ENCODE data around the gene SPDYE4. TPM values are rescaled to one million over a fixed set of nuclear protein-coding genes. Genes with fewer than 3 reads are reported as not detected.
A peak's percentile ranks its signal among the peaks of the same experiment; 100 is the strongest.

SPDYE4 gene
- total and polyA plus RNA-seq, 4 donors, result not detected

DNA sequence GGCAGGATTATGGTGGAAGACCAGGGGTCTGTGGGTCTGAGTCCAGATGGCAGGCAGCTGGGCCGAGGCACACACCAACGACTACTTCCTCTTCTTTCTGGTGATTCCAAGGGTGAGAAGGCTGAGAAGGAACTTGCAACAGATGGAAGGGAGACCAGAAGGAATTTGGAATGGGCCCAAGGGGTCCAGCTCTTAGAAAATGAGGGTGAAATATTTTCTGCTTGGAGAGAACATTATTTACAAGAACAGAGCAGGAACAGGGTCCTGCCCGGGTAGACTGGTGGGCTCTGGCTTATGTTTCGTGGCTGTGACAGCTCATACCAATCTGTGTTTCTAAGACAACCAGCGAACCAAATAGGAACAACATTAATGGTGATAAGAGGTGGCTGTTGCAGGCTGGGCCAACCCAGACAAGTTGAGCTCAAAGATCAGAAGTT is 50.3 kb downstream of the SPDYE4 start:
- no peak for ATAC-seq (ENCODE audit: insufficient read depth, low FRiP score)

DNA sequence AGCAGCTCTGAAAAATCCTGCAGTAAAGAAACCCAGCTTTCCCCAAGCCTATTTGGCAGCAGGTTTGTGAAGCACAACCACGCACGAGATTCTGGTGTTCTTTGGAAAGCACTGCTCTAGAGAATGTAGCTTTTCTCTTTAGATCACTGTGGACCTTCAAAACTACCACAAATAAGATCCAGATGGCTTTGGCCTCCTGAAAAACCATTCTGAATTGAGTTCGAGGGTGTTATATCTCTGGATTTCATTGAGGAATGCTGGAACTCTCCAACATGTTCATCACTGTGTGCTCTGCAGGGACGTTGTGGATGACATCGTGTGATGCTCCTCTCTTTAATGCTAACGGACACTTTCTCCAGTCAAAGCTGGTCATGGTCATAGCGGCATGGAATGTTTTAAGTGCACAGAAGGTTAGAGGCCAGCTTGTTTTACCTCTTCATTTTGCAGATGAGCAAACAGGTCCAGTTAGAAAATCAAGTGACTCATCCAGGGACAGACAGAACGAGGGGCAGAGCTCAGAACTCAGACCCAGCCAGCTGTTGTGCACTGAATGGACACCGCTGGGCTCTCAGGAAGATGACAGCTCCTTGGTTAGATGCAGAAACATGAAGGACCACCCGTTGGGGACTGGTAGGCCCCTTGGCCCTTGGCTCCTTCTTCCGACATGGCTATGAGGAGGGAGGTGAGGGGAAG is 50.9 kb downstream of the SPDYE4 start:
- Histone ChIP-seq H3K36me3 (ENCODE audit: control insufficient read depth in 4 of 4, insufficient read depth in 4 of 4, low read length in 4 of 4) (no peaks in the 10 kb centered on the region), H3K27me3 (ENCODE audit: control insufficient read depth in 3 of 3, insufficient read depth in 3 of 3, low read length in 2 of 3) (no peaks in the 10 kb centered on the region), H3K9me3 (ENCODE audit: control insufficient read depth in 4 of 4, insufficient read depth in 3 of 4, low read length in 3 of 4) (peaks cover 0 to 5% (median 0%) of the 10 kb centered on the region in 4 donors), H3K9ac (ENCODE audit: insufficient read depth in 1 of 2, low read length in 2 of 2) (no peak overlapping the region), H3K4me1 (ENCODE audit: control insufficient read depth in 5 of 5, insufficient read depth in 5 of 5, low read length in 5 of 5) (peaks cover 0 to 34% (median 12%) of the 10 kb centered on the region in 5 donors), H3K27ac (ENCODE audit: low read depth in 1 of 2, low read length in 1 of 2) (peak overlapping the region in 1 of 2 donors; percentile 88), H3K4me3 (no peak overlapping the region)
- no peak for ATAC-seq (ENCODE audit: insufficient read depth, low FRiP score)
- DNase-seq, result peak in 2 of 3 donors; percentile 47 to 67
- TF ChIP-seq, protein P1, sequence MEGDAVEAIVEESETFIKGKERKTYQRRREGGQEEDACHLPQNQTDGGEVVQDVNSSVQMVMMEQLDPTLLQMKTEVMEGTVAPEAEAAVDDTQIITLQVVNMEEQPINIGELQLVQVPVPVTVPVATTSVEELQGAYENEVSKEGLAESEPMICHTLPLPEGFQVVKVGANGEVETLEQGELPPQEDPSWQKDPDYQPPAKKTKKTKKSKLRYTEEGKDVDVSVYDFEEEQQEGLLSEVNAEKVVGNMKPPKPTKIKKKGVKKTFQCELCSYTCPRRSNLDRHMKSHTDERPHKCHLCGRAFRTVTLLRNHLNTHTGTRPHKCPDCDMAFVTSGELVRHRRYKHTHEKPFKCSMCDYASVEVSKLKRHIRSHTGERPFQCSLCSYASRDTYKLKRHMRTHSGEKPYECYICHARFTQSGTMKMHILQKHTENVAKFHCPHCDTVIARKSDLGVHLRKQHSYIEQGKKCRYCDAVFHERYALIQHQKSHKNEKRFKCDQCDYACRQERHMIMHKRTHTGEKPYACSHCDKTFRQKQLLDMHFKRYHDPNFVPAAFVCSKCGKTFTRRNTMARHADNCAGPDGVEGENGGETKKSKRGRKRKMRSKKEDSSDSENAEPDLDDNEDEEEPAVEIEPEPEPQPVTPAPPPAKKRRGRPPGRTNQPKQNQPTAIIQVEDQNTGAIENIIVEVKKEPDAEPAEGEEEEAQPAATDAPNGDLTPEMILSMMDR (IDR thresholded peaks at IDR 0.05; ENCODE audit: control extremely low read depth, extremely low read depth), result no peak
- WGBS, 2 donors, result 67 to 69% methylated on average over 11 of the region's 11 CpGs

More for the DNA sequence above, 50.3 kb downstream of the SPDYE4 start:
- no peaks in the 10 kb centered on the region for H3K36me3 ChIP-seq (ENCODE audit: control insufficient read depth in 4 of 4, insufficient read depth in 4 of 4, low read length in 4 of 4)
- 36 to 53% methylated on average over 5 of the region's 5 CpGs for WGBS, 2 donors
- no peaks in the 10 kb centered on the region for H3K27me3 ChIP-seq (ENCODE audit: control insufficient read depth in 3 of 3, insufficient read depth in 3 of 3, low read length in 2 of 3)
- peaks cover 0 to 3% (median 0%) of the 10 kb centered on the region in 4 donors for H3K9me3 ChIP-seq (ENCODE audit: control insufficient read depth in 4 of 4, insufficient read depth in 3 of 4, low read length in 3 of 4)
- peaks cover 0 to 34% (median 12%) of the 10 kb centered on the region in 5 donors for H3K4me1 ChIP-seq (ENCODE audit: control insufficient read depth in 5 of 5, insufficient read depth in 5 of 5, low read length in 5 of 5)
- peak; percentile 92 to 99 (median 97) for DNase-seq
- no peak overlapping the region for H3K9ac ChIP-seq (ENCODE audit: insufficient read depth in 1 of 2, low read length in 2 of 2)
- no peak overlapping the region for H3K4me3 ChIP-seq
- TF ChIP-seq, protein P1 (IDR thresholded peaks at IDR 0.05; ENCODE audit: control extremely low read depth, extremely low read depth), result no peak
- H3K27ac ChIP-seq (ENCODE audit: low read depth in 1 of 2, low read length in 1 of 2), result peak overlapping the region in 1 of 2 donors; percentile 88

DNA sequence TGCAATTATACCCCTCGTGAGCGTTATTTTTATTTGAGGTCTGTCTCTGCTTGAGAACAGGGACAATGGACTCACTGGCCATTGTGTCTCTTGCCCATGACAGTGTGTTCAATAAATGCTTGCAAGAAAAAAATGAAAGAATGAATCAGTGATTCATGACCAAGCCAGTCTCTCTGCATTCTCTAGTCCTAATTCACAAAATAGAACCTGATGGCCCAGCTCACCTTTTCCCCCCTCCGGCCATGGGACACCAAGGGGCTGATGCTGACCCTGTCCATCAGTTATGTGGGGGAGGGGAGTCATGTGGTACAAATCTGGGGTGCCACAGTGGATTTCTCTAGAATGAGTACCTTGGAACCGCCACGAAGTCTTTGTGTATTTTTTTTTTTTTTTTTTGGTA is 51.9 kb downstream of the SPDYE4 start:
- no peak for DNase-seq
- Histone ChIP-seq H3K9ac (ENCODE audit: insufficient read depth in 1 of 2, low read length in 2 of 2) (no peak overlapping the region), H3K9me3 (ENCODE audit: control insufficient read depth in 4 of 4, insufficient read depth in 3 of 4, low read length in 3 of 4) (peaks cover 0 to 5% (median 0%) of the 10 kb centered on the region in 4 donors), H3K27me3 (ENCODE audit: control insufficient read depth in 3 of 3, insufficient read depth in 3 of 3, low read length in 2 of 3) (no peaks in the 10 kb centered on the region), H3K4me1 (ENCODE audit: control insufficient read depth in 5 of 5, insufficient read depth in 5 of 5, low read length in 5 of 5) (peaks cover 0 to 34% (median 12%) of the 10 kb centered on the region in 5 donors), H3K4me3 (no peak overlapping the region), H3K36me3 (ENCODE audit: control insufficient read depth in 4 of 4, insufficient read depth in 4 of 4, low read length in 4 of 4) (no peaks in the 10 kb centered on the region), H3K27ac (ENCODE audit: low read depth in 1 of 2, low read length in 1 of 2) (no peak overlapping the region)
- no peak for ATAC-seq (ENCODE audit: insufficient read depth, low FRiP score)
- WGBS, 2 donors, result 91 to 92% methylated on average over 5 of the region's 5 CpGs
- TF ChIP-seq, protein P1 (IDR thresholded peaks at IDR 0.05; ENCODE audit: control extremely low read depth, extremely low read depth), result no peak
